HCT116 (cell line): ENCODE measurements around the gene CCDC159.

Experiments used
- TF ChIP-seq, protein P1 (sequence below): IDR thresholded peaks from 2 replicates; pipeline ENCODE4 v1.6.1; 2012
- TF ChIP-seq, protein P2 (sequence below), 3 experiments: fragments of 200-600 bp in 1 of 3; sonication (generic) in 1 of 3; IDR thresholded peaks in 2 of 3; conservative IDR thresholded peaks in 1 of 3; 2 replicates each; pipeline ENCODE4 v1.5.1; 2012 to 2017; ENCODE audit warnings: low read depth in 2 of 3, low read length in 2 of 3, antibody characterized with exemption in 1 of 3, borderline replicate concordance in 1 of 3, control low read depth in 1 of 3, mild to moderate bottlenecking in 1 of 3, mixed read lengths in 1 of 3, mixed run types in 1 of 3, moderate library complexity in 1 of 3; ENCODE audit not compliant: insufficient read depth in 1 of 3

DNA sequence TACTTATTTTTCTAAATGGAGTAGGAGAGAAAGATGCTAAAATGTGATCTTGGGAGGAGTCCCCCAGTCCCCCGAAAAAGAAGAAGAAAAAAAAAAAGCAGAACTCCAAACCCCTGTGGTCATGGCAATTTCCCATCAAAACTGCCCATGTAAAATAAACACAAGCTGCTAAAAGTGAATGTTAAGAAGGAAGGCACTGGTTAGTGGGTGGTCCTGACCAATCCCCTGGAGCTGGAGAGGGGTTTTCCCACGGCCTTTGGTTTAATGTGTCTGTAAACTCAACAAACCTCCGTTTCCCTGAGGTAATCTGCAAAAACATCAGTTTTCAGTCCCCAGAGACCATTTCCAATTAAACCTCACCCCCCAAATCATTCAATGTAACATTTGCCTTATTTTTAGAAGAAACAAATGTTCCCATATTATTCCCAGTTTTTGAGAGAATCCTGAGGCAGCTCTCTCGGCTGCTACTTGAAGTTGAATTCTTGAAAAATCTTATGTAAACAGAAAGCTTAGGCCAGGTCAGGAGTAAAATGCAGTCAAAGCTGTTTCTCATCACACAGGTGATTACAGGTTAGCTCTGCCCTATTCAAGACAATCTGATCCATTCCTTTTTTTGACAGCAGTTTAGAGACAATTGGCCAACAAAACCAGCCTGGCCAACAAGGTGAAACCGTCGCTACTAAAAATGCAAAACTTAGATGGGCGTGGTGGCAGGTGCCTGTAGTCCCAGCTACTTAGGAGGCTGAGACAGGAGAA lies 23.9 kb upstream of the CCDC159 start:
- TF ChIP-seq, protein P1, sequence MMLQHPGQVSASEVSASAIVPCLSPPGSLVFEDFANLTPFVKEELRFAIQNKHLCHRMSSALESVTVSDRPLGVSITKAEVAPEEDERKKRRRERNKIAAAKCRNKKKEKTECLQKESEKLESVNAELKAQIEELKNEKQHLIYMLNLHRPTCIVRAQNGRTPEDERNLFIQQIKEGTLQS, result no peak
- TF ChIP-seq, protein P2, sequence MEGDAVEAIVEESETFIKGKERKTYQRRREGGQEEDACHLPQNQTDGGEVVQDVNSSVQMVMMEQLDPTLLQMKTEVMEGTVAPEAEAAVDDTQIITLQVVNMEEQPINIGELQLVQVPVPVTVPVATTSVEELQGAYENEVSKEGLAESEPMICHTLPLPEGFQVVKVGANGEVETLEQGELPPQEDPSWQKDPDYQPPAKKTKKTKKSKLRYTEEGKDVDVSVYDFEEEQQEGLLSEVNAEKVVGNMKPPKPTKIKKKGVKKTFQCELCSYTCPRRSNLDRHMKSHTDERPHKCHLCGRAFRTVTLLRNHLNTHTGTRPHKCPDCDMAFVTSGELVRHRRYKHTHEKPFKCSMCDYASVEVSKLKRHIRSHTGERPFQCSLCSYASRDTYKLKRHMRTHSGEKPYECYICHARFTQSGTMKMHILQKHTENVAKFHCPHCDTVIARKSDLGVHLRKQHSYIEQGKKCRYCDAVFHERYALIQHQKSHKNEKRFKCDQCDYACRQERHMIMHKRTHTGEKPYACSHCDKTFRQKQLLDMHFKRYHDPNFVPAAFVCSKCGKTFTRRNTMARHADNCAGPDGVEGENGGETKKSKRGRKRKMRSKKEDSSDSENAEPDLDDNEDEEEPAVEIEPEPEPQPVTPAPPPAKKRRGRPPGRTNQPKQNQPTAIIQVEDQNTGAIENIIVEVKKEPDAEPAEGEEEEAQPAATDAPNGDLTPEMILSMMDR (IDR thresholded peaks at IDR 0.05 in 2 of 3, conservative IDR thresholded peaks at IDR 0.05 in 1 of 3; ENCODE audit: borderline replicate concordance in 1 of 3, insufficient read depth in 1 of 3, low read depth in 2 of 3, low read length in 2 of 3), result no peak
